ENCODE data around the gene HK1.

DNA sequence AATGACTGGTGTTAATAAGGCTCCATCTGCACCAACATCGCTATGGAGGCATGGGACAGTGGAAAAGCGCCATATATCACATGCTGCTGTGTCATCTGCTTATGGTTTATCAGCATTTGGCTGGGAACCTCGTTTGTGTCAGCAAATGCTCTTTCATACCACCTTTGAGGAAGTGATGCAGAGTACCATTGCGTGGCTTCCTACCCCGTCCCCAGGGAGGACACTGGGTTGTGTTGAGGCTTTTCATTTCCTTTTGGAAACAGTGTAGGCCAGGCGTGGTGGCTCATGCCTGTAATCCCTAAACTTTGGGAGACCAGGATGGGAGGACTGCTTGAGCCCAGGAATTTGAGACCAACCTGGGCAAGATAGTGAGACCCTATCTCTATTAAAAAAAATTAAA lies 131.7 kb downstream of the HK1 start:
- TF ChIP-seq, protein P1, sequence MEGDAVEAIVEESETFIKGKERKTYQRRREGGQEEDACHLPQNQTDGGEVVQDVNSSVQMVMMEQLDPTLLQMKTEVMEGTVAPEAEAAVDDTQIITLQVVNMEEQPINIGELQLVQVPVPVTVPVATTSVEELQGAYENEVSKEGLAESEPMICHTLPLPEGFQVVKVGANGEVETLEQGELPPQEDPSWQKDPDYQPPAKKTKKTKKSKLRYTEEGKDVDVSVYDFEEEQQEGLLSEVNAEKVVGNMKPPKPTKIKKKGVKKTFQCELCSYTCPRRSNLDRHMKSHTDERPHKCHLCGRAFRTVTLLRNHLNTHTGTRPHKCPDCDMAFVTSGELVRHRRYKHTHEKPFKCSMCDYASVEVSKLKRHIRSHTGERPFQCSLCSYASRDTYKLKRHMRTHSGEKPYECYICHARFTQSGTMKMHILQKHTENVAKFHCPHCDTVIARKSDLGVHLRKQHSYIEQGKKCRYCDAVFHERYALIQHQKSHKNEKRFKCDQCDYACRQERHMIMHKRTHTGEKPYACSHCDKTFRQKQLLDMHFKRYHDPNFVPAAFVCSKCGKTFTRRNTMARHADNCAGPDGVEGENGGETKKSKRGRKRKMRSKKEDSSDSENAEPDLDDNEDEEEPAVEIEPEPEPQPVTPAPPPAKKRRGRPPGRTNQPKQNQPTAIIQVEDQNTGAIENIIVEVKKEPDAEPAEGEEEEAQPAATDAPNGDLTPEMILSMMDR (IDR thresholded peaks at IDR 0.05), result no peak
- TF ChIP-seq POLR2A (IDR thresholded peaks at IDR 0.05), result no peak
